Gastrocnemius medialis (tissue), 4 donors: ENCODE data around the gene MAP3K4. TPM values are rescaled to one million over a fixed set of nuclear protein-coding genes. Genes with fewer than 3 reads are reported as not detected.

Experiments used
- ATAC-seq, 2 donors: fragments of 150-250 bp; one replicate each; pipeline ENCODE4 v1.9.1; 2016
- DNase-seq, 2 donors: peaks; one replicate each; pipeline ENCODE4 v3.0.0-alpha.2; 2019
- H3K27ac ChIP-seq, 4 donors: fragments of 200-600 bp; sonication (generic); 1 replicate in 1 of 4; 2 replicates in 3 of 4; pipeline ENCODE4 v1.5.1; 2016 to 2018; ENCODE audit warnings: mild to moderate bottlenecking in 2 of 4, moderate library complexity in 1 of 4
- H3K27me3 ChIP-seq, 3 donors: fragments of 200-600 bp; sonication (generic) in 2 of 3; 1 replicate in 1 of 3; 2 replicates in 2 of 3; pipeline versions ENCODE4 v1.5.1 to v1.6.0; 2016 to 2019; ENCODE audit warnings: mild to moderate bottlenecking in 1 of 3, moderate library complexity in 1 of 3
- H3K36me3 ChIP-seq, 2 donors: fragments of 200-600 bp; sonication (generic) in 1 of 2; one replicate each; pipeline ENCODE4 v1.5.1; 2017 to 2018
- H3K4me1 ChIP-seq, 2 donors: fragments of 200-600 bp; sonication (generic) in 1 of 2; one replicate each; pipeline ENCODE4 v1.5.1; 2016 to 2017; ENCODE audit warnings: mild to moderate bottlenecking in 2 of 2
- H3K4me3 ChIP-seq, 4 donors: fragments of 200-600 bp; sonication (generic) in 3 of 4; 1 replicate in 1 of 4; 2 replicates in 3 of 4; pipeline ENCODE4 v1.5.1; 2016 to 2019; ENCODE audit warnings: mild to moderate bottlenecking in 2 of 4
- H3K9me3 ChIP-seq, 3 donors: fragments of 200-600 bp; sonication (generic) in 2 of 3; 1 replicate in 1 of 3; 2 replicates in 2 of 3; pipeline ENCODE4 v1.5.1; 2016 to 2019
- CTCF ChIP-seq, 5 experiments: fragments of 450-650 bp in 3 of 5; fragments of 200-600 bp in 2 of 5; sonication (generic) in 2 of 5; IDR thresholded peaks in 4 of 5; conservative IDR thresholded peaks in 1 of 5; 1 replicate in 4 of 5; 2 replicates in 1 of 5; pipeline ENCODE4 v1.5.1; 2016 to 2019; ENCODE audit warnings: antibody characterized with exemption in 5 of 5, mild to moderate bottlenecking in 3 of 5, moderate library complexity in 3 of 5
- POLR2A ChIP-seq, 2 donors: fragments of 450-650 bp; IDR thresholded peaks; one replicate each; pipeline ENCODE4 v1.6.1; 2017; ENCODE audit warnings: antibody characterized with exemption in 2 of 2, mild to moderate bottlenecking in 2 of 2, moderate library complexity in 2 of 2
- in situ Hi-C, 4 donors: fragments of 200-750 bp; cut with MboI; loops; one replicate each; pipeline versions ENCODE4 v1.15.0 to v1.8.0; 2017; ENCODE audit warnings: low sequenced_read_pairs in 4 of 4
- intact Hi-C: fragments of 100-400 bp; cut with DNase I; formaldehyde crosslinking; loops from one replicate; pipeline ENCODE4 v1.15.1; 2023; ENCODE audit warnings: low total_unique reads
- total RNA-seq, 4 donors: library from RNA; depleted of rRNA; stranded (reverse); fragments of >200 nt; gene quantifications; one replicate each; pipeline versions ENCODE4 v1.1.0 to v1.2.3, GENCODE V29; 2016

The MAP3K4 gene
- total RNA-seq, 4 donors from 2014 or later, result 17.4 to 28.1 (median 23.6) TPM

- DNase-seq (no peak), ATAC-seq (no peak)
- TF ChIP-seq POLR2A (IDR thresholded peaks at IDR 0.05) (no peak), CTCF (IDR thresholded peaks at IDR 0.05 in 4 of 5, conservative IDR thresholded peaks at IDR 0.05 in 1 of 5) (no peak)
- peaks cover 0 to 88% of the 10 kb centered on the region in 2 donors for H3K36me3 ChIP-seq
- no peaks in the 10 kb centered on the region for H3K27me3 ChIP-seq
- no peak overlapping the region for H3K27ac ChIP-seq
- intact Hi-C loops (no loop called here), in situ Hi-C loops (no loop called here)
- no peak overlapping the region for H3K4me3 ChIP-seq
- no peaks in the 10 kb centered on the region for H3K4me1 ChIP-seq
- H3K9me3 ChIP-seq, result no peaks in the 10 kb centered on the region
These were observed 117.8 kb downstream of the MAP3K4 start for GRCh38 chr6:161109366-161109765.

- DNase-seq (no peak), ATAC-seq (no peak)
- H3K36me3 ChIP-seq, result peaks cover 0 to 93% of the 10 kb centered on the region in 2 donors
- H3K27ac ChIP-seq, result no peak overlapping the region
- intact Hi-C loops, result no loop called here
- TF ChIP-seq POLR2A (IDR thresholded peaks at IDR 0.05), result no peak
- no peak for TF ChIP-seq CTCF (IDR thresholded peaks at IDR 0.05 in 4 of 5, conservative IDR thresholded peaks at IDR 0.05 in 1 of 5)
- in situ Hi-C loops, result no loop called here
- H3K4me1 ChIP-seq, result no peaks in the 10 kb centered on the region
- no peaks in the 10 kb centered on the region for H3K27me3 ChIP-seq
- H3K9me3 ChIP-seq, result no peaks in the 10 kb centered on the region
- H3K4me3 ChIP-seq, result no peak overlapping the region
These were observed 118.6 kb downstream of the MAP3K4 start for GRCh38 chr6:161110028-161110779.

- Histone ChIP-seq H3K27ac (no peak overlapping the region), H3K27me3 (no peaks in the 10 kb centered on the region), H3K9me3 (no peaks in the 10 kb centered on the region), H3K36me3 (peaks cover 0 to 93% of the 10 kb centered on the region in 2 donors), H3K4me1 (no peaks in the 10 kb centered on the region), H3K4me3 (no peak overlapping the region)
- TF ChIP-seq POLR2A (IDR thresholded peaks at IDR 0.05), result no peak
- TF ChIP-seq CTCF (IDR thresholded peaks at IDR 0.05 in 4 of 5, conservative IDR thresholded peaks at IDR 0.05 in 1 of 5), result no peak
- DNase-seq (no peak), ATAC-seq (no peak)
- in situ Hi-C loops, result no loop called here
- intact Hi-C loops, result no loop called here
These were observed 119.7 kb downstream of the MAP3K4 start for GRCh38 chr6:161111261-161111660.

GRCh38 chr6:161115468-161115867, 123.9 kb downstream of the MAP3K4 start:
- no peak overlapping the region for H3K4me3 ChIP-seq
- no peaks in the 10 kb centered on the region for H3K4me1 ChIP-seq
- DNase-seq (no peak), ATAC-seq (no peak)
- in situ Hi-C loops, result no loop called here
- no peak for TF ChIP-seq POLR2A (IDR thresholded peaks at IDR 0.05)
- TF ChIP-seq CTCF (IDR thresholded peaks at IDR 0.05 in 4 of 5, conservative IDR thresholded peaks at IDR 0.05 in 1 of 5), result no peak
- peaks cover 0 to 81% of the 10 kb centered on the region in 2 donors for H3K36me3 ChIP-seq
- H3K27me3 ChIP-seq, result no peaks in the 10 kb centered on the region
- intact Hi-C loops, result no loop called here
- no peak overlapping the region for H3K27ac ChIP-seq
- H3K9me3 ChIP-seq, result no peaks in the 10 kb centered on the region
